H1 (cell line): Measurements from ENCODE around the gene NRXN3. TPM values are rescaled to one million over a fixed set of nuclear protein-coding genes. Genes with fewer than 3 reads are reported as not detected.

Experiments used
- CTCF ChIA-PET: fragments of 300-600 bp; sonication (Branson Sonifier 250); formaldehyde crosslinking; loops from one replicate; lab custom pipeline; 2021; ENCODE audit not compliant: partially characterized antibody; lab: Charles Lee
- POLR2A ChIA-PET: fragments of 300-600 bp; sonication (Branson Sonifier 250); formaldehyde crosslinking; loops from one replicate; lab custom pipeline; 2021; ENCODE audit warnings: inconsistent platforms; ENCODE audit not compliant: partially characterized antibody; lab: Charles Lee
- DNase-seq, 2 experiments: peaks; one replicate each; pipeline versions ENCODE4 v3.0.0 to v3.0.0-alpha.2; 2010 to 2022; ENCODE audit warnings: low spot score in 2 of 2, low read depth in 1 of 2, mixed read lengths in 1 of 2
- FAIRE-seq: peaks from 2 replicates; lab custom pipeline; 2011; peaks lifted over from hg19 to GRCh38; lab: Jason Lieb, UNC
- H2AFZ ChIP-seq: 2 replicates; pipeline ENCODE4 v1.8.1; 2012; ENCODE audit warnings: low read length, inconsistent platforms
- H2AK5ac ChIP-seq: 2 replicates; pipeline ENCODE4 v1.6.1; 2013; ENCODE audit warnings: low read depth, low read length
- H2BK120ac ChIP-seq: replicated peaks from 2 replicates; pipeline ENCODE3; 2013; ENCODE audit warnings: low read depth, low read length, inconsistent platforms
- H2BK12ac ChIP-seq: 2 replicates; pipeline ENCODE4 v1.6.1; 2013; ENCODE audit warnings: low read depth, low read length
- H2BK15ac ChIP-seq: 2 replicates; pipeline ENCODE4 v1.6.1; 2013; ENCODE audit warnings: low read length
- H2BK20ac ChIP-seq: 2 replicates; pipeline ENCODE4 v1.6.1; 2013; ENCODE audit warnings: low read length
- H2BK5ac ChIP-seq: 2 replicates; pipeline ENCODE4 v1.6.1; 2013; ENCODE audit warnings: low read depth, low read length
- H3K14ac ChIP-seq: 2 replicates; pipeline ENCODE4 v1.6.1; 2013; ENCODE audit warnings: inconsistent platforms; ENCODE audit not compliant: insufficient read length
- H3K18ac ChIP-seq: 2 replicates; pipeline ENCODE4 v1.6.1; 2013; ENCODE audit warnings: low read length; ENCODE audit errors: extremely low read depth
- H3K23ac ChIP-seq: 2 replicates; pipeline ENCODE4 v1.6.1; 2013; ENCODE audit warnings: inconsistent platforms; ENCODE audit not compliant: insufficient read length
- H3K23me2 ChIP-seq: 2 replicates; pipeline ENCODE4 v1.6.1; 2013; ENCODE audit warnings: low read depth, low read length
- H3K27ac ChIP-seq: 2 replicates; pipeline ENCODE4 v1.6.1; 2011; ENCODE audit warnings: low read depth, low read length, inconsistent platforms
- H3K27me3 ChIP-seq, 4 experiments: replicated peaks in 1 of 4; 1 replicate in 1 of 4; 2 replicates in 3 of 4; pipeline versions ENCODE4 v1.6.1 to v1.8.1; 2011 to 2013; ENCODE audit warnings: low read length in 3 of 4, mild to moderate bottlenecking in 3 of 4, inconsistent platforms in 2 of 4, mixed read lengths in 2 of 4, moderate library complexity in 1 of 4; ENCODE audit not compliant: control insufficient read depth in 3 of 4, insufficient read depth in 3 of 4; ENCODE audit errors: extremely low read depth in 1 of 4
- H3K36me3 ChIP-seq, 4 experiments: 2 replicates each; pipeline versions ENCODE4 v1.6.1 to v1.8.1; 2011 to 2013; ENCODE audit warnings: mild to moderate bottlenecking in 4 of 4, low read length in 3 of 4, moderate library complexity in 2 of 4, control low read depth in 1 of 4, inconsistent platforms in 1 of 4; ENCODE audit not compliant: insufficient read depth in 4 of 4, control insufficient read depth in 2 of 4
- H3K4ac ChIP-seq: replicated peaks from 2 replicates; pipeline ENCODE3; 2013; ENCODE audit warnings: low read length, low read depth, mixed read lengths, inconsistent platforms; ENCODE audit not compliant: insufficient read length
- H3K4me1 ChIP-seq, 4 experiments: replicated peaks in 1 of 4; 1 replicate in 1 of 4; 2 replicates in 3 of 4; pipeline versions ENCODE4 v1.6.1 to v1.8.1; 2011 to 2013; ENCODE audit warnings: low read length in 3 of 4, inconsistent platforms in 2 of 4, mixed read lengths in 1 of 4; ENCODE audit not compliant: insufficient read depth in 4 of 4, control insufficient read depth in 3 of 4
- H3K4me2 ChIP-seq, 2 experiments: 2 replicates each; pipeline versions ENCODE4 v1.6.1 to v1.8.1; 2011 to 2013; ENCODE audit warnings: low read depth in 2 of 2, low read length in 2 of 2, control low read depth in 1 of 2, inconsistent platforms in 1 of 2, mild to moderate bottlenecking in 1 of 2; ENCODE audit not compliant: insufficient read depth in 1 of 2
- H3K4me3 ChIP-seq, 4 experiments: fragments of 200-600, 300-600 bp in 1 of 4; sonication (generic), shearing (Covaris generic), sonication (Bioruptor Twin) in 1 of 4; 2 replicates each; pipeline versions ENCODE4 v1.5.1 to v1.8.1; 2011 to 2016; ENCODE audit warnings: low read length in 4 of 4, low read depth in 3 of 4, control low read depth in 2 of 4, inconsistent platforms in 2 of 4, mild to moderate bottlenecking in 2 of 4, mixed read lengths in 1 of 4, moderate library complexity in 1 of 4; ENCODE audit not compliant: insufficient read depth in 2 of 4; ENCODE audit errors: extremely low read depth in 1 of 4
- H3K56ac ChIP-seq: replicated peaks from 2 replicates; pipeline ENCODE3; 2013; ENCODE audit warnings: low read depth, mild to moderate bottlenecking, mixed read lengths, low read length, inconsistent platforms; ENCODE audit not compliant: insufficient read length
- H3K79me1 ChIP-seq: 2 replicates; pipeline ENCODE4 v1.6.1; 2013; ENCODE audit warnings: low read depth, low read length, control low read depth
- H3K79me2 ChIP-seq, 2 experiments: 2 replicates each; pipeline versions ENCODE4 v1.6.1 to v1.8.1; 2012 to 2013; ENCODE audit warnings: low read length in 2 of 2, mild to moderate bottlenecking in 2 of 2, inconsistent platforms in 1 of 2; ENCODE audit not compliant: insufficient read depth in 2 of 2, control insufficient read depth in 1 of 2
- H3K9ac ChIP-seq, 4 experiments: replicated peaks in 1 of 4; 1 replicate in 1 of 4; 2 replicates in 3 of 4; pipeline versions ENCODE4 v1.6.1 to v1.8.1; 2011 to 2013; ENCODE audit warnings: low read depth in 3 of 4, low read length in 3 of 4, control low read depth in 2 of 4, mild to moderate bottlenecking in 2 of 4, moderate library complexity in 2 of 4, inconsistent platforms in 1 of 4; ENCODE audit errors: extremely low read depth in 1 of 4
- H3K9me3 ChIP-seq, 2 experiments: 2 replicates each; pipeline versions ENCODE4 v1.6.1 to v1.8.1; 2012 to 2013; ENCODE audit warnings: mild to moderate bottlenecking in 2 of 2, moderate library complexity in 2 of 2, control low read depth in 1 of 2, inconsistent platforms in 1 of 2, low read depth in 1 of 2, low read length in 1 of 2, mixed read lengths in 1 of 2; ENCODE audit not compliant: insufficient read depth in 2 of 2
- H4K20me1 ChIP-seq, 2 experiments: replicated peaks in 1 of 2; 2 replicates each; pipeline versions ENCODE3 to v1.8.1; 2011 to 2013; ENCODE audit warnings: inconsistent platforms in 2 of 2, low read length in 2 of 2, mild to moderate bottlenecking in 1 of 2; ENCODE audit not compliant: insufficient read depth in 2 of 2, control insufficient read depth in 1 of 2
- H4K5ac ChIP-seq: 2 replicates; pipeline ENCODE4 v1.6.1; 2013; ENCODE audit warnings: low read length, low read depth, mixed read lengths, inconsistent platforms; ENCODE audit not compliant: insufficient read length
- H4K8ac ChIP-seq: 2 replicates; pipeline ENCODE4 v1.8.0; 2013; ENCODE audit warnings: mild to moderate bottlenecking, moderate library complexity, low read length, inconsistent platforms; ENCODE audit not compliant: insufficient read depth; ENCODE audit errors: extremely low read depth
- H4K91ac ChIP-seq: replicated peaks from 2 replicates; pipeline ENCODE3; 2013; ENCODE audit warnings: low read length, mixed read lengths, inconsistent platforms; ENCODE audit not compliant: insufficient read length
- BACH1 ChIP-seq: IDR thresholded peaks from 2 replicates; pipeline ENCODE4 v1.6.1; 2012; ENCODE audit warnings: low read length, improper control_type of control experiment
- CBX5 ChIP-seq: fragments of 300-800, 300-1000 bp; sonication (generic); IDR thresholded peaks from 2 replicates; pipeline ENCODE4 v1.7.1; 2016; ENCODE audit warnings: antibody characterized with exemption, low read length, low read depth
- CBX8 ChIP-seq: fragments of 300-800, 300-1000 bp; sonication (generic); IDR thresholded peaks from 2 replicates; pipeline ENCODE4 v1.7.1; 2016; ENCODE audit warnings: low read depth, low read length, borderline replicate concordance
- CEBPB ChIP-seq: IDR thresholded peaks from 2 replicates; pipeline ENCODE4 v1.6.1; 2012; ENCODE audit warnings: low read depth, low read length
- CTBP2 ChIP-seq: IDR thresholded peaks from 2 replicates; pipeline ENCODE4 v1.7.0; 2011; ENCODE audit warnings: borderline replicate concordance, mild to moderate bottlenecking, moderate library complexity, mixed read lengths, low read length; ENCODE audit not compliant: insufficient read depth, insufficient read length
- CTCF ChIP-seq, 3 experiments: IDR thresholded peaks; 1 replicate in 2 of 3; 2 replicates in 1 of 3; pipeline versions ENCODE4 v1.5.1 to v1.6.1; 2011; ENCODE audit warnings: low read length in 3 of 3, mild to moderate bottlenecking in 3 of 3, inconsistent platforms in 2 of 3, low read depth in 1 of 3, moderate library complexity in 1 of 3; ENCODE audit not compliant: insufficient read depth in 1 of 3; ENCODE audit errors: control extremely low read depth in 1 of 3
- GABPA ChIP-seq: IDR thresholded peaks from 2 replicates; pipeline ENCODE4 v1.6.1; 2011; ENCODE audit warnings: mild to moderate bottlenecking, low read length, moderate library complexity, borderline replicate concordance; ENCODE audit not compliant: insufficient read depth
- KDM4A ChIP-seq: IDR thresholded peaks from one replicate; pipeline ENCODE4 v1.7.1; 2012; ENCODE audit warnings: low read depth, mild to moderate bottlenecking, moderate library complexity, low read length, inconsistent platforms; ENCODE audit not compliant: severe bottlenecking
- MAX ChIP-seq: IDR thresholded peaks from 2 replicates; pipeline ENCODE4 v1.6.1; 2012; ENCODE audit warnings: inconsistent platforms
- PHF8 ChIP-seq: fragments of 200-600 bp; sonication (generic); conservative IDR thresholded peaks from 2 replicates; pipeline ENCODE4 v1.7.1; 2012; ENCODE audit warnings: low read depth, mild to moderate bottlenecking, inconsistent platforms, low read length, moderate library complexity
- RAD21 ChIP-seq, 2 experiments: IDR thresholded peaks in 1 of 2; conservative IDR thresholded peaks in 1 of 2; 2 replicates each; pipeline ENCODE4 v1.6.1; 2011; ENCODE audit warnings: low read depth in 2 of 2, low read length in 2 of 2, improper control_type of control experiment in 1 of 2, inconsistent platforms in 1 of 2, mild to moderate bottlenecking in 1 of 2, moderate library complexity in 1 of 2
- WGBS, 2 experiments: shearing (Covaris generic) in 1 of 2; methylation state at CpG; one replicate each; pipeline versions ENCODE4 v1.1.6 to v1.1.7; 2013 to 2015; ENCODE audit warnings: low lambda C conversion rate in 2 of 2, mixed read lengths in 2 of 2, inconsistent platforms in 1 of 2, low coverage in 1 of 2, missing lambda C conversion rate in 1 of 2; ENCODE audit not compliant: insufficient replicate concordance in 2 of 2, insufficient coverage in 1 of 2, insufficient read length in 1 of 2; ENCODE audit errors: extremely low coverage in 1 of 2, missing lambda C conversion rate in 1 of 2; 5-methylcytosine and 5-hydroxymethylcytosine counted together
- polyA plus RNA-seq, 7 experiments: library from polyadenylated mRNA; depleted of rRNA in 3 of 7; stranded (reverse) in 5 of 7; unstranded in 2 of 7; fragments of >200 nt in 5 of 7; fragments of 200-250 nt in 2 of 7; gene quantifications; 1 replicate in 5 of 7; 2 replicates in 1 of 7; 4 replicates in 1 of 7; pipeline versions ENCODE4 v1.2.1 to v1.2.3, GENCODE V29; 2011 to 2013; ENCODE audit warnings: missing spikeins in 2 of 7, mixed read lengths in 2 of 7
- total RNA-seq: library from RNA; stranded (reverse); fragmentation: NEBNext Ultra II Directional; extraction: Animal tissue kit (Norgen Biotek cat#: 25700); gene quantifications from 2 replicates; pipeline ENCODE4 v1.2.1, GENCODE V29; 2021

NRXN3 gene
- total and polyA plus RNA-seq, 2 of the 8 experiments (the other 6 are each of a cell fraction or from before 2014, with no cell fraction given) = 2.6 to 4.1 TPM

- no peaks in the 10 kb centered on the region for H3K79me1 ChIP-seq
- H3K23me2 ChIP-seq = no peaks in the 10 kb centered on the region
- no peak overlapping the region for H2BK12ac ChIP-seq
- no peak overlapping the region for H3K4me2 ChIP-seq
- no peak overlapping the region for H3K4ac ChIP-seq
- H3K27ac ChIP-seq = no peak overlapping the region
- H3K79me2 ChIP-seq = no peaks in the 10 kb centered on the region
- H3K23ac ChIP-seq = no peak overlapping the region
- WGBS, 2 experiments = 93% methylated on average over 3 of the region's 3 CpGs; no CpG with 5 or more reads in 1 of the 2 experiments
- no peak overlapping the region for H2BK120ac ChIP-seq
- no peak overlapping the region for H4K5ac ChIP-seq
- no peak overlapping the region for H4K91ac ChIP-seq
- no peaks in the 10 kb centered on the region for H3K4me1 ChIP-seq
- DNase-seq = no peak
- no peak overlapping the region for H3K14ac ChIP-seq
- no peak overlapping the region for H3K4me3 ChIP-seq
- H2BK20ac ChIP-seq = no peak overlapping the region
- no peak overlapping the region for H2AFZ ChIP-seq
- no peak overlapping the region for H2BK5ac ChIP-seq
- no peak overlapping the region for H4K8ac ChIP-seq
- no peaks in the 10 kb centered on the region for H4K20me1 ChIP-seq
- CTCF ChIA-PET = no interaction called here
- POLR2A ChIA-PET = no interaction called here
- no peaks in the 10 kb centered on the region for H3K36me3 ChIP-seq
- no peaks in the 10 kb centered on the region for H3K9me3 ChIP-seq
- H2BK15ac ChIP-seq = no peak overlapping the region
- FAIRE-seq = no peak
- H3K9ac ChIP-seq = no peak overlapping the region
- no peaks in the 10 kb centered on the region for H3K27me3 ChIP-seq
- H2AK5ac ChIP-seq = no peak overlapping the region
- no peak overlapping the region for H3K56ac ChIP-seq
- H3K18ac ChIP-seq = no peak overlapping the region
- TF ChIP-seq PHF8 (no peak), CTBP2 (no peak), GABPA (no peak), BACH1 (no peak), CBX8 (no peak), CBX5 (no peak), KDM4A (no peak), CTCF (IDR thresholded peaks at IDR 0.05; ENCODE audit: control extremely low read depth in 1 of 3, insufficient read depth in 1 of 3, low read depth in 1 of 3, low read length in 3 of 3) (no peak), MAX (no peak), CEBPB (no peak), RAD21 (IDR thresholded peaks at IDR 0.05 in 1 of 2, conservative IDR thresholded peaks at IDR 0.05 in 1 of 2; ENCODE audit: low read depth in 2 of 2, low read length in 2 of 2) (no peak)
Observed at GRCh38 chr14:79729731-79730130, 1559.6 kb downstream of the NRXN3 start.
